Measurements from ENCODE around the gene GATD1. TPM values are rescaled to one million over a fixed set of nuclear protein-coding genes. Genes with fewer than 3 reads are reported as not detected.

The GATD1 gene
- total RNA-seq, 1 experiment from 2014 or later, result 39.9 TPM

Other genes starting within 250 kb of the GATD1 start
- gene HRAS, start 241.9 kb downstream of the GATD1 start, total RNA-seq (2014; rRNA removed; shearing (Covaris generic)), result 75.7 and 80.1 TPM in 2 replicates
- 0.08 and 0.20 TPM in 2 replicates for gene LRRC56, start 240.0 kb downstream of the GATD1 start, total RNA-seq (2014; rRNA removed; shearing (Covaris generic))
- gene LMNTD2, start 216.7 kb downstream of the GATD1 start, total RNA-seq (2014; rRNA removed; shearing (Covaris generic)), result 0.43 and 0.51 TPM in 2 replicates
- gene RASSF7, start 216.5 kb downstream of the GATD1 start, total RNA-seq (2014; rRNA removed; shearing (Covaris generic)), result 6.9 and 7.4 TPM in 2 replicates
- gene PHRF1, start 201.0 kb downstream of the GATD1 start, total RNA-seq (2014; rRNA removed; shearing (Covaris generic)), result 30.8 and 34.3 TPM in 2 replicates
- gene IRF7, start 161.5 kb downstream of the GATD1 start, total RNA-seq (2014; rRNA removed; shearing (Covaris generic)), result 3.6 and 5.8 TPM in 2 replicates
- gene CDHR5, start 152.5 kb downstream of the GATD1 start, total RNA-seq (2014; rRNA removed; shearing (Covaris generic)), result not detected in 2 replicates
- gene SCT, start 150.3 kb downstream of the GATD1 start, total RNA-seq (2014; rRNA removed; shearing (Covaris generic)), result not detected in 2 replicates
- gene DRD4, start 140.2 kb downstream of the GATD1 start, total RNA-seq (2014; rRNA removed; shearing (Covaris generic)), result not detected in 2 replicates
- 26.6 and 33.6 TPM in 2 replicates for gene DEAF1, start 82.3 kb downstream of the GATD1 start, total RNA-seq (2014; rRNA removed; shearing (Covaris generic))
- gene TMEM80, start 81.7 kb downstream of the GATD1 start, total RNA-seq (2014; rRNA removed; shearing (Covaris generic)), result 10.7 and 17.7 TPM in 2 replicates
- 12.7 and 18.5 TPM in 2 replicates for gene EPS8L2, start 71.3 kb downstream of the GATD1 start, total RNA-seq (2014; rRNA removed; shearing (Covaris generic))
- gene TALDO1, start 30.0 kb downstream of the GATD1 start, total RNA-seq (2014; rRNA removed; shearing (Covaris generic)), result 107 and 108 TPM in 2 replicates
- gene CEND1, start 12.6 kb upstream of the GATD1 start, total RNA-seq (2014; rRNA removed; shearing (Covaris generic)), result 1.5 TPM in 2 replicates
- gene SLC25A22, start 20.8 kb upstream of the GATD1 start, total RNA-seq (2014; rRNA removed; shearing (Covaris generic)), result 20.2 and 22.4 TPM in 2 replicates
- gene PIDD1, start 27.7 kb upstream of the GATD1 start, total RNA-seq (2014; rRNA removed; shearing (Covaris generic)), result 18.3 and 21.2 TPM in 2 replicates
- gene RPLP2, start 32.5 kb upstream of the GATD1 start, total RNA-seq (2014; rRNA removed; shearing (Covaris generic)), result 1,150 and 1,247 TPM in 2 replicates
- gene PNPLA2, start 41.4 kb upstream of the GATD1 start, total RNA-seq (2014; rRNA removed; shearing (Covaris generic)), result 16.5 and 19.6 TPM in 2 replicates
- gene CRACR2B, start 50.4 kb upstream of the GATD1 start, total RNA-seq (2014; rRNA removed; shearing (Covaris generic)), result 1.6 and 1.9 TPM in 2 replicates
- gene CD151, start 55.5 kb upstream of the GATD1 start, total RNA-seq (2014; rRNA removed; shearing (Covaris generic)), result 122 and 133 TPM in 2 replicates
- gene POLR2L, start 65.0 kb upstream of the GATD1 start, total RNA-seq (2014; rRNA removed; shearing (Covaris generic)), result 292 and 344 TPM in 2 replicates
- 26.0 and 26.9 TPM in 2 replicates for gene TSPAN4, start 65.4 kb upstream of the GATD1 start, total RNA-seq (2014; rRNA removed; shearing (Covaris generic))
- 51.4 and 56.7 TPM in 2 replicates for gene CHID1, start 133.3 kb upstream of the GATD1 start, total RNA-seq (2014; rRNA removed; shearing (Covaris generic))
- gene AP2A2, start 148.4 kb upstream of the GATD1 start, total RNA-seq (2014; rRNA removed; shearing (Covaris generic)), result 40.6 and 42.6 TPM in 2 replicates